GM12872 (cell line): ENCODE data around the gene WDR33.

Experiments
- CTCF ChIP-seq: IDR thresholded peaks from 3 replicates; pipeline ENCODE4 v1.5.1; 2011; ENCODE audit warnings: low read depth, mild to moderate bottlenecking, low read length, moderate library complexity; ENCODE audit not compliant: insufficient read depth

Gene WDR33

GRCh38 chr2:127664065-127664894 is 146.7 kb downstream of the WDR33 start:
- no peak for TF ChIP-seq CTCF

GRCh38 chr2:127663566-127664064 is 147.4 kb downstream of the WDR33 start:
- no peak for TF ChIP-seq CTCF

- no peak for TF ChIP-seq CTCF
Measured at GRCh38 chr2:127662937-127663565, 147.9 kb downstream of the WDR33 start.

GRCh38 chr2:127661949-127662510 is 148.9 kb downstream of the WDR33 start:
- no peak for TF ChIP-seq CTCF

GRCh38 chr2:127661072-127661649 is 149.8 kb downstream of the WDR33 start:
- TF ChIP-seq CTCF: no peak

GRCh38 chr2:127660291-127660578 is 150.7 kb downstream of the WDR33 start:
- no peak for TF ChIP-seq CTCF

GRCh38 chr2:127659408-127660290 is 151.3 kb downstream of the WDR33 start:
- TF ChIP-seq CTCF: no peak
